Right hindlimb (tissue), 1 donor: Measurements from ENCODE around the gene ECT2L.
A peak's percentile ranks its signal among the peaks of the same experiment; 100 is the strongest.

ENCODE experiments used
- DNase-seq: peaks from one replicate; pipeline ENCODE4 v3.0.0-alpha.2; 2018

ECT2L gene

GRCh38 chr6:138795809-138796603 lies at the start of gene ECT2L:
Gene ECT2L, plus strand, starts transcription at chr6:138796087. Its CDS starts 17,188 bp downstream, at chr6:138813275.
- peak; percentile 87 for DNase-seq

DNA sequence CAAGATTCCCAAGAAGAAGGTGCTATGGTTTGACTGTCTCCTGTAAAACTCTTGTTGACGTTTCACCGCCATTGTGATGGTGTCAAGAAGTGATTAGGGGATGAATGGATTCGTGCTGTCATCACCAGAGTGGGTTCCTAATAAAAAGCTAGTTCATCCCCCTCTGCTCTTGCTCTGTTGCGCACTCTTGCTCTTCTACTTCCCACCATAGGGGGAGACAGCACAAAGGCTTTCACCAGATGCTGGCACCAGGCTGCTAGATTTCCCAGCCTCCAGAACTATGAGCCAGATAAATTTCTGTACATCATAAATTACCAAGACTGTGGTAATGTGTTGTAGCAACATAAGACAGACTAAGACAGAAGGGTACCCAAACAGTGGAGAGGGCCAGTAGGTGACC lies 43.9 kb upstream of the ECT2L start:
- DNase-seq: no peak

DNA sequence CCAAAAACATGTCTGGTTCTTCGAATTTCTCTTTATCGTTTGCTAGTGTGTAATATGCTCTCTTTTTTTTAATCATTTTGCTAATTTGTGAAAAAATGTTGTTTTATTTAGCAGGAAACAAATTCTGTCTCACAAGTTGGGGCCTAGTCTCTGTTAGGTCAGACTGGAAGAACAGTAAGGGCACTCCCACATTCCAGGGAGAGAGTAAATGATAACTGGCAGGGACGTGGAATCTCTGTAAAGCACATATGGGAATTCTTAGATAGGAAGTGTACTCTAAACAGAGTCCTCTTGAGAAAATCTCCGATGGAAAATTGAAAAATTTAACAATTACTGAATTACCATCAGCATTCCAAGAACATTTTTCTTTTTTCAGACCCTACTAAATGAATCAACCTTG lies 38.8 kb upstream of the ECT2L start:
- no peak for DNase-seq

- DNase-seq: no peak
Observed at GRCh38 chr6:138765896-138766655, 29.8 kb upstream of the ECT2L start.

DNA sequence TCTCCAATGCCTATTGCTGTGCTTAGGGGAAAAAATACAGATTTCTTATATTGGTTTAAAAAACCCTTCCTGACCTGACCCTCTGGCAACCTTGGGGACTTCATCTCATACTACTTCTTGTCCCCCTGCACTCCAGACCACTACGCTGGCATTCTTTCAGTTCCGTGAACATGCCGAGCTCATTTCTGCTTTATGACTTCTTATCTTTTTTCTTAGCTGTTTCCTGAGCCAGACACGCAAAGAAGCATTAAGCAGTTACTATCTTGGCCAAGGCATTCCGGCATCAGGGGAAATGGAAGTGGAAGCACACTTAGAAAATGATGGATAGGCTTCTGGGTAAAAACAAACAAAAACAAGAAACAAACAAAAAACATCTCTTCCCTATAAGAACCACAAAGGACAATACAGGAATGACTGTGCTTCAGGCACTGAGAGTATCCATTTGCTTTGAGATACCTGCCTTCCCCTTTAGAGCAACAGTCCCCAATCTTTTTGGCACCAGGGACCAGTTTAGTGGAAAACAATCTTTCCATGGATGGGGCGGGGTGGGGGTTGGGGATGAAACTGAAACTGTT lies 26.7 kb upstream of the ECT2L start:
- DNase-seq: no peak

GRCh38 chr6:138772596-138773176 lies 23.2 kb upstream of the ECT2L start:
- DNase-seq: no peak

GRCh38 chr6:138773177-138774091 lies 22.5 kb upstream of the ECT2L start, which contains the start of gene CCDC28A:
Gene CCDC28A, plus strand, starts transcription at chr6:138773769. Its CDS starts 2,352 bp downstream, at chr6:138776121.
- DNase-seq: peak; percentile 97

DNA sequence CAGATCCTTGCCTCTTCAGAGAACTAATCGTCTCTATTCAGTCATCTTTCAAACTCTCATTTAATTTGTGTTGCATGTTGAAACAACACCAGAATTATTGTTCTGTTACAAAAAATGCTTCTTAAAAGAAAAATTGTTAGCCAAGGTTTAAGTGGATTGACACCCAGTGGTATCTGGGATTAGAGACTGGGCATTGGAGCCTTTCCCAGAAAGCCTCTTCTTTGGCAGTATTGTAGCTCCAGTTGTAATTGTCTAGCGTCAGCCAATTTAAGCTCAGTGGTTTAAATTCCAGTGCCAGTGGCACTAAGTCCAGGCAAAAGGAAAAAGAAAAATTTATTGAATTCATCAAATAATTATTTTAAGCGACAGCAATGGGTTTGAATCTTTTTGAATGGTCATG lies 21.5 kb upstream of the ECT2L start:
- no peak for DNase-seq

DNA sequence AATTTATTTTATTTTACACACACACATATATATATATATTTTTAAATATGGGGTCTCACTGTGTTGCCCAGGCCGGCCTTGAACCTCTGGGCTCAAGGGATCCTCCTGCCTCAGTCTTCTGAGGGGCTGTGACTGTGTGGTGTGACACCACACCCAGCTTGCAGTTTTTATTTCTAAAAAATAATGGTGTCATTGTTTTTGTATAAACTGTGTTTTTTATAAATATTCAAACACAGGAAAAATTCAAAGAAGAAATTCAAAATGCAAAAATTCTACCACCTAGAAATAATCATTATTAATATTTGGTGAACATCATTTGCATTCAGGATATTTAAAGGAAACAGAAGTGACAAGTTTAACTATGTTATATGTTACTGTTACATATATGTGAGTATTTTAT lies 19.2 kb upstream of the ECT2L start:
- DNase-seq: no peak

DNA sequence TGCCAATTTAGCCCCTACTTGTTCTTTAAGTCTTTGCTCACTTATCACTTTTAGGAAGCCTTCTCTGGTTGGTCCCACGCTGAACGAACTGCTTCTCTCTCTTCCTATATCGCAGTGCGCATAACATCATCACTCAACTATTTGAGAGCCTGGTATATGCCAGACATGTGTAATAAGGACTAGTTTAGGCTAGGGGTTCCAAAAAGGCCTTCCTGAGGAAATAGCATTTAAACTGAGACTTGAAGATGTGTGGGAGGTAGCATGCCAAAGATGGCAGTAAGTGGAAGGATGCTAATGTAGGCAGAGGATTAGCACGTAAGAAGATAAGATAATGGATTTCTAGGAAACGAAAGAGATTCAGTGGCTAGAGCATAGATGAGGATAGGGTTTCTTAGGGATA lies 17.6 kb upstream of the ECT2L start:
- no peak for DNase-seq

DNA sequence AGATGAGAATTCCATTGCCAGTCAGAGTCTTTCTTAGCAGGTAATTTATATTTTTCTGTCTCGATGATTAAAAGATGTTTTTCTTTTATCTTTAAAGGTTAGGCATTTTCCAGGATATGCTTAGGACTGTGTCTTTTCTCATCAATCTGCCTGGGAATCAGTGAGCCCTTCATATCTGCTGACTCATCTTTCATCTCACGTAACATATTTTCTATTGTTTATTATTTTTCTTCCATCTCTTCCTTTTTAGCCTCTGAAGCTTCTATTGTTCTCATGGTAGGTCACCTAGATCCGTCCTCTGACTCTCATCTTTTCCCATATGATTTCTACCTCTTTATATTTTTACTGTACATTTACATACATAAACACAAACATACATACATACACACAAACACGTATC lies 13.6 kb upstream of the ECT2L start:
- DNase-seq: no peak

DNA sequence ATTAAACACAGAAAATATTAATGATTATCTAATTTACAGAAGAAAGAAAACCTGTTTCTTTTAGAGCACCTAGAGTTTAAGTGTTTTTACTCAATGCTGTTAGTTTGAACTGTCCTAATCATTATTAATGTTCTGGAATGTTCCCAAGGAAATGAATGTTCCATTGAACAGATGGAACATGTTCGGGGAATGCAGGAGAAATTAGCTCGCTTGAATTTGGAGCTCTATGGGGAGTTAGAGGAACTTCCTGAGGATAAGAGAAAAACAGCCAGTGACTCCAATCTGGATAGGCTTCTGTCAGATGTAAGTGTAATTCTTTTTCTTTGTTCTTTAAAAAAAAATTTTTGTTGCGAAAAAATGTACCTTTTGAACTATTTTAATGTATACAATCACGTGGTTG lies 10.8 kb upstream of the ECT2L start:
- no peak for DNase-seq

DNA sequence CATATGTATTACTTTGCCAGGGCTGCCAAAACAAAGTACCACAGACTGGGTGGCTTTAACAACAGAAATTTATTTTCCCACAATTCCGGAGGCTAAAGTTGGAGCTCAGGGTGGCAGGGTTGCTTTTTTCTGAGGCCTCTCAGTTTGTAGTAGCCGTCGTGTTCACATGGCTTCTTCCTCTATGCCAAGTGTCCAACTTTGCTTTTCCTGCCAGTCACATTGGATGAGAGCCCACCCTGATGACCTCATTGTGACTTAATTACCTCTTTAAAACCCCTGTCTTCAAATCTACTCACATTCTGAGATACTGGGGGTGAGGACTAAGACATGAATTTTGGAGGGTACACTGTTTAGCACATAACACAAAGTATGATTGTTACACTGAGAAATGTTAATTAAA lies 9.9 kb upstream of the ECT2L start:
- no peak for DNase-seq

DNA sequence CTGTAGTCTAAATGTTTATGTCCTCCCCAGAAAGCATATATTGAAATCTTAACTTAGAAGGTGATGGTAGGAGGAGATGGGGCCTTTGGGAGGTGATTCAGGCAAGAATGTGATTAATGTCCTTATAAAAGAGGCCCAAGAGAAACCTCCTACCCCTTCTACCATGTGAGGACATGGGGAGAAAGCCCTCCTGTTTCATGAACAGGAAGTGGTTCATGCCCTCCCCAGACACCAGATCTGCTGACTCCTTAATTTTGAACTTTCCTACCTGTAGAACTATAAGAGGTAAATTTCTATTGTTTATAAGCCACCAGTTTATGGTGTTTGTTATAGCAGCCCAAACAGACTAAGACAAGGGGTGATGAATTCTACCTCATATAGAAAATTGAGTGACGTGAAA lies 8.7 kb upstream of the ECT2L start:
- no peak for DNase-seq

- DNase-seq: no peak
Observed at GRCh38 chr6:138796771-138797170, 884 bp downstream of the ECT2L start.

- DNase-seq: no peak
Observed at GRCh38 chr6:138797806-138798446, 2.0 kb downstream of the ECT2L start.

DNA sequence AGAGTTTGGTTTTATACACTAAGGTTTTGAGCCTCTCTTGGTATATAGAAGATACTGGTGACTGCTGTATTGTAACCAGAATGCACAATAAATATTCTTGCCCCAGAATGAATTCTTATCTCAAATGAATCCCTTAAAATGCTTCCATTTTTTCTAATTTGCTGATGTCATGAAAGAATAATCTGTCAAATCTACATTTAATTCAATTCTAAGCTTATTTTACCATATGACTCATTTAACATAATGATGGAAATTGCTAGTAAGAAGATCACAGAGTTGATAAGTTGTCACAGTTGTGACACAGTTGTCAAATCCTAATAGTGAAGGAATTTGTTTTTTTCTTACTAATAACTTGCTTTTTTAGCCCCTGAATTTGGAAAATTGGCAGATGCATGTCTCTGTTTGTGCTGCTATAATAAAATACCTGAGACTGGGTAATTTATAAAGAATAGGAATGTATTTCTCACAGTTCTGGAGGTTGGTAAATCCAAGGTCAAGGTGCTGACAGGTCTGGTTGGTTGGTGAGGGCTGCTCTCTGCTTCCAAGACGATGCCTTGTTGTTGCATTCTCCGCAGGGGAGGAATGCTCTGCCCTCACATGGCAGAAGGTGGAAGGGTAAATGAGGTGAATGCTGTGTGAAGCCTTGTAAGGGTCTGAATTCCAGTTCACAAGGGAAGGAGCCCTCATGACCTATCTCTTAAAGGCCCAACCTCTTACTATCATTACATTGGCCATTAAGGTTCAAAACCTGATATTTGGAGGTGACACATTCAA lies 4.7 kb downstream of the ECT2L start:
- no peak for DNase-seq

GRCh38 chr6:138803331-138803730 lies 7.4 kb downstream of the ECT2L start:
- no peak for DNase-seq

DNA sequence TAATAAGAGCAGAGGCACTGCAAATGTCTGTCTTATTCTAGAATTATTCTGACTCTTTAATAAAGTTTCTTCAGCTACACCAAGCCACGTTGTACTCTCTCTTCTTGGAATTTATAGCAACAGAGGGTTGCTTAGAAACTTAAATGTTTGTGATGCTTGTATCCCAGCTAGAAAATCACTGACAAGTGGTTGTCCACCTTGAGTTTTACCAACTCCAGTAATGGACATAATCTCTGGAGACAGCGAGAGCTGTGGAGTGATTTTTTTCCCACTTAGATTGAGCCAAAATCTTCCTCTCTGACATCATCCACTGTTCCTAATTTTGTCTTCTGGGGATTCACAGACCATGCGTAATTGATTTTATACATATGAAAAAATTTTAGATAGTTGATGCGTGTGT lies 8.0 kb downstream of the ECT2L start:
- DNase-seq: peak; percentile 37

DNA sequence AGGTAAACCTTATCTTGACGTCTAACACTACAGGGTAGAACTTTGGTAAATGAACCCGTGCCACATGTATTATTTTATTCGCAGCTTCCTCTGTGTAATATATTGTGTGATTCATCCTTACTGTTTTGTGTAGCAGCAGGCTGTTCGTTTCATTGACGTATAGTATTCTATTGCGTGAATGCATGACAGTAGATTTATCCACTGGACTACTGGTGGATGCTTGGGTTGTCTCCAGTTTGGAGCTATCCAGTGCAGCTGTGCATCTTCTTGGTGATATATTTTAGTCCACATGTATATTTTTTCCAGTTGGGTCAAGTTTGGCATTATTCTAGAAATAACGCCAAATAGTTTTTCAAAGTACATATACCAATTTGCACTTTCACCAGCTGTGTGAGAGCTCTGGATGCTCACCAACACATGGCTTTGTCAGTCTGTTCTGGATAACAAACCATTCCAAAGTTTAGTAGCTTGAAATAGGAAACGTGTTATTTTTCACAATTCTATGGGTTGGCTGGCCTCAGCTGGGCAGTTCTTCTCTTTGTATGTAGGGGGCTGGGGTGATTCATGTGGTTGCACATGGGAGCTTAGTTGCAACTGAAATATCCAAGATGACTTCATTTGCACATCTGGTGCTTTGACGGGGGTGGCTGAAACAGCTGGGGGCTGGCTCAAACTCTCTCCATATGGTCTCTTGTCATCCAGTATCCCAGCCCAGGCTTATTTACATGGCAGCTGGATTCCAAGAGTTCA lies 9.3 kb downstream of the ECT2L start:
- DNase-seq: peak; percentile 86
